ENCODE measurements around the gene ABCC4.
A peak's percentile ranks its signal among the peaks of the same experiment; 100 is the strongest.
"Not testable (repeated sequence)": the region's sequence is repeated elsewhere in the genome, so short reads cannot be mapped to it uniquely, and the experiment has no call there.

ABCC4 gene

DNA sequence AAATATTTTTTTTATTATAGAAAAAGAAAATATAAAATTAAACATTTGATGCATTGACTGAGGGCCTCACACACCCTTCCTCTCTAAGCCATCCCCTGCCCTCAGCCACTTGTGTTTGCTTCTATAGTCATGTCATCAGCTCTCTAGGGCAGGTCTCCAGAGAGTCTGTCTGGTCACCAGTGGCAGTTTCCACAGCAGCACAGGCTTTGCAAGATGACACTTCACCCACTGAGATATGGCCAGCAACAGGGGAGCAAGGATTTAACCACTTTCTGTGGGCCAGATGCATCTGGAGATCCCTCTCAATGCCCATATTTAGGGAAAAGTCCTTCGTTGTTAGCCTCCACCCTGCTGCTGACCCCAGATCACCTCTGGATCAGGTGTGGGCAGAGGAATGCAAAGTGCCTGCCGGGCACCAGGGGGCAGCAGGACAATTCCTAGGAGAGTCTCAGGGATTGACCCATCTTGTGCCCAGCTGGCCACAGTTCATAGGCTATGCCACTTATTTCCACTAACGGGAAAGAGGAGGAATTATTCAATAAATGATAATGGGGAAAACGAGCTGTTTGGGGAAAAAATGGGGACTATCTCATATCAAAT, 4.8 kb downstream of the ABCC4 start:
- peak; percentile 42 for DNase-seq

DNA sequence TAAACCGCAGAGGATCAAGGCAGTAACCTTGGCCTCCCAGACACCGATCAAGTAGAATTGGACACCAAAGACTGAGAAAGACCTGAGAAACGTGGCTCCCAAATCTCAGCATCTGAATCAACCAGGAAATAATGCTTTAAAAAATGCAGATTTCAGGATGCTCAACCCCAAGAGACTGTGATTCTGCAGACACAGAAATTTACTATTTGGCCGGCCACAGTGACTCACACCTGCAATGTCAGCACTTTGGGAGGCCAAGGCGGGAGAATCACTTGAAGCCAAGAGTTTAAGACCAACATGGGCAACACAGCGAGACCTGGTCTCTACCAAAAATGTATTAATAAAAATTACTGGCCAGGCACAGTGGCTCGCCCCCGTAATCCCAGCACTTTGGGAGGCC, 6.2 kb downstream of the ABCC4 start:
- no peak for DNase-seq

DNA sequence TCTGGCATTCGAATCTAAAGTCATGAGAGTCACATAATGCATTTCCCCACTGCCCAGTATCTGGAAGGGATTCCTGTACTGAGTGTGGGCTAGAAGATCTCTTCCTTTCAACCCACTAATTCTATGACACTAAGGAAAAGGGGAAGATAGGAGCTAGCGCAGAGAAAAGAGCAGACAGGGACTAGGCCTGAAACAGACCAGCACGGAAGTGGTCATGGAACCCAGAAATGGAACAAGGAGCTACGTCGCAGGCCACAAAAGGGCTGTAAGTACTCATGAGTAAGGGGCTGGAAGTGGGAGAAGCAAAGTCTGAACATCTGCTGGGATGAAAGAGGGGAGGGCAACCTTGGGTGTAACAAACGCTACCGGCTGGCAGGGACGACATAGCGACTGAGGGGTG, 8.6 kb downstream of the ABCC4 start:
- no peak for DNase-seq

DNA sequence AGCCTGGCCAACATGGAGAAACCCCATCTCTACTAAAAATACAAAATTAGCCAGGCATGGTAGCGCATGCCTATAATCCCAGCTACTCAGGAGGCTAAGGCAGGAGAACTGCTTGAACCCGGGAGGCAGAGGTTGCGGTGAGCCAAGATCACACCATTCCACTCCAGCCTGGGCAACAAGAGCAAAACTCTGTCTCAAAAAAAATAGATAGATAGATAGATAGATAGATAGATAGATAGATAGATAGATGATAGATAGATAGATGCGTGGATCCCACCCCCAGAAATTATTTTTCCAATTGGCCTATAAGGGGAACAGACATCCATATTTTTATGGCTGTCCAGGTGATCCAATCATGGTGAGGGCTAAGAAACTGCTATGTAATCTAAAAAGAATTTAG, 11.3 kb downstream of the ABCC4 start:
- DNase-seq, result not testable (repeated sequence)

DNA sequence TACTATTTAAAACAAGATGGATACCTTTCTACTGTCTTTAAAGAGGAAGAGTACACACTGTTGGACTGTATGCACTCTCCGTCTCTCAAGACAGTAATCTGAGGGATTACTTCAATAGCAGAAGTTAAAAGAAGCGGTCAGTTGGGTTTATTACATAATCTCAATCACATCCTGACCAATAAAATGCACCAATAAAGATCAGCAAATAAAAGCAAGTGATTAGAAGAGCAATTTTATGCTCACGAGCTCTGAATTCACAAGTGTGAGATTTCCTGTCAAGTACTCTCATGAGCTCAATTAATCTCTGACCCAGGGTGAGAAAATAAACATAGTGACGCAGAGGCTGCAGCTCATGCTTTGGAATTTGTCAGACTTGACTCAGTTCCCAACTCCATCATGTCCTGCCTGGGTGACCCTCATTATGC, 12.2 kb downstream of the ABCC4 start:
- DNase-seq, result no peak

DNA sequence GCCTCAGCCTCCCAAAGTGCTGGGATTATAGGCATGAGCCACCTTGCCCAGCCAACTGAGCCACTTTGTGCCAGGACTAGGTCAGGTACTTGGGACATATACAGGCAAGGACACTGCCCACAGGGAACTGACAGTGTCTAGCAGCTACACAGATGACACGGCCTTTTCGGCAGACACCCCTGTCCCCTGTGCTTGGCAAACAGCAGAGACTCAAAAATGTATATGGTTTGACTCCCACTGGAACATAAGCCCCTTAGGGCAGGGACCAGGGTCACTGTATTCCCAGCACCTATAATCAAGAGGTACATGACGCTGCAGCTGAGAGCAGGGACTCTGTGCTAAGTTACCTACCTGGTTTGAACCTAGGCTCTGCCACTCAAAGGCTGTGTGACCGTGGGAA, 16.8 kb downstream of the ABCC4 start:
- no peak for DNase-seq

DNA sequence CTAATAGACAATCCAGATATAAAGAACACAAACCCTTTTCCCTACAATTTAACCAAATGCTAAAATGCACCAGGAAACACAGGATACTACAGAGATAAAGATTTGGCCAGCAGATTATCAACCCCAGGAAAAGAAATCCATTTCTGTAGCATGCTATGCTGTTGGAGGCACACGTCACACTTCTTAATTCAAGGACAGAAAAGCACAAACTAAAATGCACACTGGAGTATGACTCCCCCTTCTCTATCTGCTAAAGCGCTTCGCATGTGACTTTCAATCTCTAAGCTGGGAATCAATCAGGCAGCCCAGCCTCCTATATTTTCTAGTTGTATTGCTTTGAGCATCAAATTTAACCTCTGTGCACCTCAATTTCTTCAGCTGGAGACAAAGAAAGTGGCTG, 22.2 kb downstream of the ABCC4 start:
- no peak for DNase-seq

DNA sequence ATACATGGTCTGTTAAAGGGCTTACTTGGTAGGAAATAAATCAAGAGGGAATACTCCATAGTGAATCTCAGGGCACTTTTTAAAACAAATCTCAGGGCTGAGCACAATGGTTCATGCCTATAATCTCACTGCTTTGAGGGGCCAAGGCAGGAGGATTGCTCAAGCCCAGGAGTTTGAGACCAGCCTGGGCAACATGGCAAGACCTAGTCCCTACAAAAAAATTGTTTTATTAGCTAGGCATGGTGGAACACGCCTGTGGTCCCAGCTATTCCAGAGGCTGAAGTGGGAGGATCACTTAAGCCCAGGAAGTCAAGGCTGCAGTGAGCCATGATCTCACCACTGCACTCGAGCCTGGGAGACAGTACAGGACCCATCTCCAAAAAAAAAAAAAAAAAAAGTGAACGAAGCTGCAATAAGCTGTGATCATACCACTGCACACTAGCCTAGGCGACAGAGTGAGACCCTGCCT, 25.2 kb downstream of the ABCC4 start:
- no peak for DNase-seq

DNA sequence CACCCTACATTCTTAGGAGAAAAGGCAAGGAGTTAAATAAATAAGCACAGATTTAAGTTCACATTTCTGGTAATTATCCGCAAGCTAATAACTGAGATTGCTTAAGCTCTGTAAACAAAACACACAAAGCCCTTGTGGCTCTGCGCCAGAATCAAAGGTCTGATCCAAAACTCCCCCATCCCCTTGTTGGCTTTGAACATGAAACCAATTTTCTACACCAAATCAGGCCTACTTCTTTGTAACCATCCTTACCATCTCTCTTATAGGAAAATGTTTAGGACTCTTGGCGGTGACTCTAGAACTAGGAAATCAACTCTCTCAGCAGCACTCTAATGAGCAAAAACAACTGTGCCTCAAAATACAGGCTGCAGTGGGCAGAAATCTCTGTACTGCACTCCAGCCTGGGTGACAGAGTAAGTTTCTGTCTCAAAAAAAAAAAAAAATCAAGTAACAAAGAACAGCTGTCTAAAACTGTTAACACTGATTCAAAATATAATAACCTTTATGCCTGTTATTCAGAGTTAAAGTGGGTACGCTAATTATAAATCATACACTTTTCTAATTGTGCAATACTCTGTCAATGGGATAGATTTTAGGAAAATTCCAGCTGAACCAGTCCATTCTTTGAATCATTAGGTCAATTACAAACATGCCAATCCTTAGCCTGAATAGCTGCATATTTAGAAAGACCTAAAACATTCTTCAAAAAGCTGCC, 25.8 kb downstream of the ABCC4 start:
- no peak for DNase-seq

DNA sequence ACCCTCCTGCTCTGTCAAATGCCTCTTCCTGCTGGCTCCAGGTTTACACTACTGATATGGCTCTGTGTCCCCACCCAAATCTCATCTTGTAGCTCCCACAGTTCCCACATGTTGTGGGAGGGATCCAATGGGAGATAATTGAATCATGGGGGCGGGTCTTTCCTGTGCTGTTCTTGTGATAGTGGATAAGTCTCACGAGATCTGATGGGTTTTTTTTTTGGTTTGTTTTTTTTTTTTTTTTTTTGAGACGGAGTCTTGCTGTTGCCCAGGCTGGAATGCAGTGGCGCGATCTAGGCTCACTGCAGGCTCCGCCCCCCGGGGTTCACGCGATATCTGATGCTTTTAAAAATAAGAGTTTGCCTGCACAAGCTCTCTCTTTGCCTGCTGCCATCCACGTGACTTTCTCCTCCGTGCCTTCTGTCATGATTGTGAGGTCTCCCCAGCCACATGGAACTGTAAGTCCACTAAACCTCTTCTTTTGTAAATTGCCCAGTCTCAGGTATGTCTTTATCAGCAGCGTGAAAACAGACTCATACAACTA, 27.6 kb downstream of the ABCC4 start:
- not testable (repeated sequence) for DNase-seq

DNA sequence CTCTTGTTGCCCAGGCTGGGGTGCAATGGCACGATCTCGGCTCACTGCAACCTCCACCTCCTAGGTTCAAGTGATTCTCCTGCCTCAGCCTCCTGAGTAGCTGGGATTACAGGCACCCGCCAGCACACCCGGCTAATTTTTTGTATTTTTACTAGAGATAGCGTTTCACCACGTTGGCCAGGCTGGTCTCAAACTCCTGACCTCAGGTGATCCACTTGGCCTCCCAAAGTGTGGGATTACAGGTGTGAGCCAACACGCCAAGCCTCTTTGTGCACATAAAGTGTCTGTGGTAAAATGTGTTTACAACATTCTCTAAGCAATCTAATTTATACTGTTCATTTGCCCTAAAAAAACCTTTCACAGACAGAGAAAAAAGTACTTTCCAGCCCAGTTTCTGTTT, 29.2 kb downstream of the ABCC4 start:
- not testable (repeated sequence) for DNase-seq

DNA sequence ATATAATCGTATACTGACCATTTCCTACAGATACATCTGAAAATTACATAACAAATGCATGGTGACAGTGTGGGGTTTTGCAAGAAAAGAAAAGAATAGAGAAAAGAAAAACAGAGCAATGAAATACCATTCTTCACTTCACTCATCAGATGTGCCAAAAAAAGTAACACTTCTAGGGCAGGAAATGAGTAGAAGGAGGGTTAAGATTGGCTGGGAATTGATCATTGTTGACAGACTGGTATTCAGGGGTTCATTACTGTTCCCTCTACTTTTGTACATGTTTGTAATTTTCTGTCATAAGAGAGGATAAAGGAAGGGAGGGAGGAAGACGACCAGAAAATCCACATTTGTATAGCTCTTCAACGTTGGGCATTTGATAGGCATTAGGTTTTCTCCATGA, 31.5 kb downstream of the ABCC4 start:
- DNase-seq, result no peak

DNA sequence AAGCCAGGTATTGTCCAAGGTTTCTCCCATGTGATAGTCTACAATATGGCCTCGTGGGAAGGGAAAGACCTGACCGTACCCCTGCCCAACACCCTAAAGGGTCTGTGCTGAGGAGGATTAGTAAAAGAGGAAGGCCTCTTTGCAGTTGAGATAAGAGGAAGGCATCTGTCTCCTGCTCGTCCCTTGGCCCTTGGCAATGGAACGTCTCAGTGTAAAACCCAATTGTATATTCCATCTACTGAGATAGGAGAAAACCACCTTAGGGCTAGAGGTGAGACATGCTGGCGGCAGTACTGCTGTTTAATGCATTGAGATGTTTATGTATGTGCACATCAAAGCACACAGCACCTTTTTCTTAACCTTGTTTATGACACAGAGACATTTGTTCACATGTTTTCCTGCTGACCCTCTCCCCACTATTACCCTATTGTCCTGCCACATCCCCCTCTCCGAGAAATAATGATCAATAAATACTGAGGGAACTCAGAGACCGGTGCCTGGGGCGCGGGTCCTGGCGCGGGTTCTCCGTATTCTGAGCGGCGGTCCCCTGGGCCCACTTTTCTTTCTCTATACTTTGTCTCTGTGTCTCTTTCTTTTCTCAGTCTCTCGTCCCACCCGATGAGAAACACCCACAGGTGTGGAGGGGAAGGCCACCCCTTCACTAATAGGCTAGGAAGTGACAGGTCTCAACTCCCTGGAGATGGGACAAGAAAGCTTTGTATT, 32.7 kb downstream of the ABCC4 start:
- DNase-seq, result not testable (repeated sequence)

DNA sequence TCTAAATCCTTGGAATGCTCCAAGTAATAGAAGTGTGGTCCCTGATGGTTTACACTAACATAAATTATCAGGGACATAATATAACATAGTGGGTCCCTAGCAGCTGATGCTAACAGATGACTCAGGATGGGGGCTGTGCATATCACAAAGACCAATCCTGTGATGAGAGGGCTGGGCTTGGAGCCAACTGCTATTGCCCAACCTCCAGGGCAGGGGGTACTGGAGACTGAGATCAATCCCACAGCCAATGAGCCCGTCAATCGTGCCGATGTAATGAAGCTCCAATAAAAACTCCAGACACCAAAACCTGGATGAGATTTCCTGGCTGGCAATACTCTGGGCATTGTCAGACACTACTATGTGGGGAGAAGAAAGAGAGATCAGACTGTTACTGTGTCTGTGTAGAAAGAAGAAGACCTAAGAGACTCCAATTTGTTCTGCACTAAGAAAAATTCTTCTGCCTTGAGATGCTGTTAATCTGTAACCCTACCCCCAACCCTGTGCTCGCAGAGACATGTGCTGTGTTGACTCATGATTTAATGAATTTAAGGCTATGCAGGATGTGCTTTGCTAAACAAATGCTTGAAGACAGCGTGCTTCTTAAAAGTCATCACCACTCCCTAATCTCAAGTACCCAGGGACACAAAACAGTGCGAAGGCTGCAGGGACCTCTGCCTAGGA, 33.4 kb downstream of the ABCC4 start:
- DNase-seq, result no peak

DNA sequence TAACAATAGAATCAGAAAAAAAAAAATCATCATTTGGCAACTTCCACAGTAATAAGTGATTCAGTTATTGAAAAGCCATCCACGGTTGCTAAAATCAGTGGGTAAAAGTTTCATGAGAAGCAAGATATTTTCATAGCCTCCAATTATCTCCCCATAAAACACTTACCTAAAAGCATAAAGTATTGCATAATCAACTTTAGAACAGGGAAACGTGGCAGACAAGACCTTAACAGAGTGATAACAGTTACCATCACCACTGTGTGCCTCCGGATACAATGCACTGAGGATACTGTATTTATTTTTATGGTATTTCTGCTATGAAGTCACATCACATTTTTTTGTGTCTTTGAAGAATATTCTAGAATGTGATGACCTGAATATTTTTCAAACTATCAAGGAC, 37.0 kb downstream of the ABCC4 start:
- DNase-seq, result no peak

DNA sequence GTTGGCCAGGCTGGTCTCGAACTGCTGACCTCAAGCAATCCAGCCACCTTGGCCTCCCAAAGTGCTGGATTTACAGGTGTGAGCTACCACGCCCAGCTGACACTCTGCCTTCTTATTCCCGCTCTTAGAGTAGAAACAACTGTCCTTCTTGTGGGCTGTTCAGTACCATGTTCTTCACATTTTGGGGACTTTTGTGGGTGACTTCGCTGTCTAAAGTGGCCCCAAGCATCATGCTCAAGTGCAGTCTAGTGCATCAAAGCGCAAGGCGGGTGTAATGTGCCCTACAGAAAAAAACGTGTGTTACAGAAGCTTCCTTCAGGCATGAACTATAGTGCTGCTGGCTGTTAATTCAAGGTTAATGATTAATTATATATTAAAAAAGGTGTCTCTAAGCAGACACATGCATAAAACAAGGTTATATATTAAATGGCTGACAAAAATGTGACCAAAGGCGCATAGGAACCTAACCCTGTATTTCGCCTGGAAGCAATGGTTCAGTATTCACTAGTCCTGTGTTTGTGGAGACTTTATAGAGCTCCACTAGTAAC, 38.3 kb downstream of the ABCC4 start:
- DNase-seq, result no peak

DNA sequence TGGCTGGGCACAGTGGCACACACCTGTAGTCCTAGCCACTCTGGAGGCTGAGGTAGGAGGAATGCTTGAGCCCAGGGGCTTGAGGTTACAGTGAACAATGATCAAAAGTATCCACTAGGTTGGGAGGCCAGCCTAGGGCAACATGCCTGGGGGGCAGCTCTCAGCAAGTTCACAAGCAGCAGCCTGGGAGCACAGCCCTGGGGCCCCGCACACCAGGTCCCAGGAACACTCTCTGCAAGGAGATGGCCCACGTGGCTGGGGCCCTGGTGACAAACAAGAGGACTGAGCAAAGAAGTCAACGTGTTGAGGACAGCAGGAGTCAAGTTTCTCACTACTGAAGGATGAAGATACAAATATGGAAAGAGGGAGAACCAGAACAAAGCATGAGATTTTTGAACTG, 39.3 kb downstream of the ABCC4 start:
- no peak for DNase-seq

DNA sequence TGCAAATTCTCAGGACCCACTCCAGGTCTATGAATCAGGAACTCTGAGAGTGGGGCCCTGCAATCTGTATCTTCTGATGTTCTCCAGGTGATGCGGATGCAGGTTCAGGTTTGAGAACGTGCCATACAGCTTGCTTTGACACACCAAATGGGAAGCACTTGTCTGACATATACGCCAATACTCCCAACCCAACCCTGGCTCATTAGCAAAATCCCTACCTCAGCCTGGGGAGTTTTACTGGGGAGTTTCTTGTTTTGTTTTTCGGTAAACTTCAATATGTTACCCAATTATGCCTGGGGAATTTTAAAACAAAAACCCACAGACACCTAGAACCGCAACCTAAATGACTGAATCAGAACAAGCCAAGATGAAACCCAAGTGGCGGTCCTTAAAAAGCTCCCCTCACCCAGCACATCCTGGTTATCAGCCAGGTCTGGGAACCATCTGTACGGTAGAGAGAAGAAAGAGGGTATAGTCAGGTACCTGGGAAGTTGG, 41.2 kb downstream of the ABCC4 start:
- DNase-seq, result no peak

DNA sequence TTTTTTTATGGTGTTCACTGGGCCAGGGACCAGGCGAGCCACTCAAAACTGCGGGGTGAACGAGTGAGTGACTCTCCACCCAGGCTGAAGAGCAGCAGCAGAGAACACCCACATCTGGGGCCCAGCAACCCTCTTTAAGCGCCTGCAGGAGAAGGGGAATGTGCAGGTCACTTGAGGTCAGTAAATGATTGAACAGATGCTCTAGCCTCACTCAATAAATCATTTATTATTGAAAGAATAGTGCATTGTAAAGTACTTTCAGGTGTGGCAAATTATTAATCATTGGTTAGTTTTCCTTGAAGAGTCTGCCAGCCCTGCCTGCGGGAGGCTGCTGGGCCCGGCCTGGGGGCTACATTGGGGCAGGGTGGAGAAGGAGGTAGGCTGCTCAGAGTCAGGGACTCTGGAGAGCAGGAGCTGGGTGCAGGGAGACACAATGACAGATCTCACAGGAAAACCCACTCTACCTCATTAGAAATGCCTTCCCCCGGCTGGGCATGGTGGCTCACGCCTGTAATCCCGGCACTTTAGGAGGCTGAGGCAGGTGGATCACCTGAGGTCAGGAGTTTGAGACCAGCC, 42.5 kb downstream of the ABCC4 start:
- no peak for DNase-seq

DNA sequence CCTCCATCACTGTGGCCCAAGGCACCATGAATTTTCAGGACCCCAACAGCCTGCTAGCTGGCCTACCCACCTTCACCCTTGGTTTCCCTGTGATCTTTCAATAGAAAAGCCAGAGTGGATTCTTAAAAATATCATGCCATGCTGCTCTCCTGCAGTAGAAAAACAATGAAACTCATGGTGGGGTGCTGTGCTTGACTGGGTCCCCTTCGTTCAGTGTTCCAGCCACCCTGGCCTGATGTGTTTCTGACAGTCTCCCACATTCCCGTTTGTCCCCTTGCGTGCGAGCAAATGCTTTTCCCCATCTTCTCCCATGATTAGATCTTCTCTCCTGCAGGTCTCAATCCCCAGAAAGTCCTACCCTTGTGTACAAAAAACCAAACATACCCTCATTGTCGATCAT, 43.2 kb downstream of the ABCC4 start:
- DNase-seq, result no peak

DNA sequence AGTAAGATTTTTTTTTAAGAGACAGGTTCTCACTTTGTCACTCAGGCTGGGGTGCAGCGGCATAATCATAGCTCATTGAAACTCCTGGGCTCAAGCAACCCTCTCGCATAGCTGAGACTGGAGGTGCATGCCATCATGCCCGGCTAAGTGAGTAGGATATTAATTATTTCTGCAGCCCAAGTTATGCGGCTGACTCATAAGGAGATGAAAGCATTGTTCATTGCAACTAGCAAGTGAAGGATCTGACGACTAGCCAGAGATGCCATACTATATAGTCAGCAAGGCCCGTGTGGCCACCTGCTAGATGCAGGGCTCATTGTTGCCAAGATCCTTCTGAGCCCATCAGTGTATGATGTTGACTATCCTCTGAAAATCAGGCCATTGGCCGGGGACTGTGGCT, 45.2 kb downstream of the ABCC4 start:
- DNase-seq, result no peak

DNA sequence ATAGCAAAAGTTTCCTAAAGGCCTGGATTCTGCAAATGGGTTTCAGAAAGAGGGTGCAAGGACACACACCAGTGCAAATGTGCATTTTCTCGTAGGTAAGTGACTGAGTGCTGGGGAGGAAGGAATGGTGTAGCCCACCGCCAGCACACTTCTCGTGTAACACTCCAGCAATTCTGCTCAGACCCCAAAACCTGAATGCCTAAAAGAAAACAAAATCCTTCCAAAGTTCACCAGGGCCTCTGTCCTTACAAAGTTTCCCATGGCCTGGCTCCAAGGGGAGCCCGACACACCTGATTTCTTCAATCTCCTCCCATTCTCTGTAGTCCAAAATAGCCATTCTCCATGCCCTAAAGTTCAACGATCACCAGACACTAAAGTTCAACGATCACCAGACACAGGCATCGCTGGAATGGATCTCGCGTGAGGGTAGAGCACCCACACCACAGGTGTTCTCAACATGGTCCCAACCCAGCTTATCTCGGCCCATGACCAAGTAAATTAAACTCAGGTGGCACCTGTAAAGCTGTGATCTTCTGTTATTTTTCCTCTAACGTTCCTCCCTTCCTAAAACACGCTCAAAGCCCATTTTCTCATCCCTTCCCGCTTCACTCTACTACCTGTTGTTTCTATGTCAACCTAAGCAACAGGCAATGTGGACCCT, 46.0 kb downstream of the ABCC4 start:
- no peak for DNase-seq
